HG03378 (cell line): ENCODE data around the gene SEMA5A.
"Not testable (repeated sequence)": the region's sequence is repeated elsewhere in the genome, so short reads cannot be mapped to it uniquely, and the experiment has no call there.

Source experiments
- ATAC-seq: cut with Tn5 transposase; IDR thresholded peaks from one replicate; pipeline ENCODE4 v1.9.1; 2021; ENCODE audit warnings: mild to moderate bottlenecking, moderate library complexity; ENCODE audit not compliant: unreplicated experiment

SEMA5A gene

DNA sequence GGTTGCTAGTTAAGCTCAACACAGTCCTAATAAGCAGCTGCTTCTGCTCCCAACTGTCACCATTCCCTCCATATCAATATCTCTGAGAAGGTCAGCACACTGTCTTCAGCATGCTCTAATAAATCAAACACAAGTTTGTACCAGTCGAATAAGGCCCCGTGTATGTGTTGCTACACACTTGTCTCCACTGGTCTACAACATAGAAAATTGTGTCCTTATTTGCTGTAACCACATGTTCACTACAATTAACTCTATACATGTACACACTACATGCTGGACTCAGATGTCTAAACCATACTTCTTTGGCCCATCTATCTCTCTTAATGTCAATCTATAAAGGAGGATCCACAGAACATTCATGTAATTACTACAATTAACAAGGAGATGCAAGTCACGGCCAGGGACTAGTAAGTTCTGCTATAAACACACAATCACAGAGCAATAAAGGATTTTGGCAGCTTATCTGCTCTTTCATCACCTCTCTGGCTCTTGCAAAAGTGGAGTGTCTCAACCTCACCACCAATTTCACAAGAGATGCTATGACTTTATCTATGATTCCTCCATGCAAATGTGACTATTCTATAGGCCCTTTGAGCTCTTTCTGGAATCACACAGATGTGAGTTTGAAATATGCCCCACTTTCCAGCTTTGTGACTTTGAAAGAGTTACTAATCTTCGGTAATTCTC, 143.9 kb downstream of the SEMA5A start:
- ATAC-seq, result no peak

GRCh38 chr5:9399783-9400182, 146.1 kb downstream of the SEMA5A start:
- ATAC-seq, result not testable (repeated sequence)

DNA sequence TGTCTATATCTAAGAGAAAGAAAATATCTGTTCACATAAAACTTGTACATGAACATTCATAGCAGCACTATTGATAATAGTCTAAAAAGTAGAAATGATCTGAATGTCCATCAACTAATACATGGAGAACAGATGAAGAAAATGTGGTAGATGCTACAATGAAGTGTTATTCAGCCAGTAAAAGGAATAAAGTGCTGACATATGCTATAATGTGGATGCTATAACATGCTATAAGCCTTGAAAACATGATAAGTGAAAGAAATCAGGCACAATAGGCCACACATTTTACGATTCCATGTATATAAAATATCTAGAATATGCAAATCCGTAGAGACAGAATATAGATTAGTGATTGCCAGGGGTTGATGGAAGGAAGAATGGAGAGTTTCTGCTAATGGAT, 146.8 kb downstream of the SEMA5A start:
- no peak for ATAC-seq

- no peak for ATAC-seq
These were observed 147.6 kb downstream of the SEMA5A start for GRCh38 chr5:9398227-9398626.

GRCh38 chr5:9396285-9396770, 149.5 kb downstream of the SEMA5A start:
- ATAC-seq, result no peak

GRCh38 chr5:9395706-9396105, 150.2 kb downstream of the SEMA5A start:
- ATAC-seq, result no peak

DNA sequence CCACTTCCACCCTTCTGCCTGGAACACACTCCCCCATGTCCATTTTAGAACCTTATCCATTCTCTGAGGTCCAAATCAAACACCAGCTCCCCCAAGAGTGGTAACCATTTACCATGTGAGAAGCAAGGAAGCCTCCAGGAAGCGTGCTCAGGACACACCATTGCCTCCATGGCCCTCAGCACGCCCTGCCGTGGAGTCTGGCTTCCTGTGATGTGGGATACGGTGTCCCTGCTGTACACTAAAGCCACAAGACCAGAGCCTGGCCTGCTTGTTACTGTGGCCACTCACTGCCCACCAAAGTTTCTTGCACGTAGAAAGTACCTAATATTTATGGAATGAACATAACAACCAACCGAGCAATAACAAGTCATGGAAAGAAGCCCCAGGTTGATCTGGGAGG, 151.7 kb downstream of the SEMA5A start:
- no peak for ATAC-seq

DNA sequence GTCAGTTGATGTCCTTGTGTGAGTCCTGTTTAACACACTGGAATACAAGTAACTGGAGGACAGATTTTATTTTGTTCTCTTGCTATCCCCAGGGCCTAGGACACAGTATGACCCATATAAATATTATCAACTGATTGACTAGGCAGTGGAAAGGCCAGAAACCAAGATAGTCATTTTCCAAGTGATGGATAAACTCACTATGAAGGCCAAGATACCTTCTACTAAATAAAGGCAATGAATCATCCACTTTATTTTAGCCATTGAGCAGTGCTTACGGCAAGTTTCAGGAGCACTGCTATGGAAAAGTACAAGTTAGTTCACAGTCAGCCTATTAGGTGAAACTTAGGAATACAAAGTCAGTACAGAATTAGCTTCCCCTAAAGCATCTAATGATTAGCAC, 153.2 kb downstream of the SEMA5A start:
- no peak for ATAC-seq

- ATAC-seq, result no peak
These were observed 154.8 kb downstream of the SEMA5A start for GRCh38 chr5:9391080-9391479.

DNA sequence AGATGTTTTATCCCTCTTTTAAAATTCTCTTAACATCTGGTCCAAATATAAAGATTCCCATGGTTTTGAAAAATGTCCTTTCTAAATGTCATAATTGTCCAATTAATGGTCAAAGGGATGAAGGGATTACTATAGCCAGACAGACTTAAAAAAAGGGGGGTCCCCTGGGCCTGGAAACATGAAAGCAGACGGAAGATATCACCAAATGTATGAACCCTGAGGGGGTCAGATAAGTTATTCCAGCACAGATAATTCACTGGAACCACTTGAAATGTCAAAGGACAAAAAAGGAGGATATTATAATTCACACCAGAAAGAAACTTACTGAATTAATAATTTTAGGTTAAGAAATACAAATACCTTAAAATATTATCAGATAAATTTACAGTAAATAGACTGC, 155.8 kb downstream of the SEMA5A start:
- ATAC-seq, result no peak

GRCh38 chr5:9388941-9389674, 156.8 kb downstream of the SEMA5A start:
- no peak for ATAC-seq

GRCh38 chr5:9387879-9388278, 158.0 kb downstream of the SEMA5A start:
- no peak for ATAC-seq

DNA sequence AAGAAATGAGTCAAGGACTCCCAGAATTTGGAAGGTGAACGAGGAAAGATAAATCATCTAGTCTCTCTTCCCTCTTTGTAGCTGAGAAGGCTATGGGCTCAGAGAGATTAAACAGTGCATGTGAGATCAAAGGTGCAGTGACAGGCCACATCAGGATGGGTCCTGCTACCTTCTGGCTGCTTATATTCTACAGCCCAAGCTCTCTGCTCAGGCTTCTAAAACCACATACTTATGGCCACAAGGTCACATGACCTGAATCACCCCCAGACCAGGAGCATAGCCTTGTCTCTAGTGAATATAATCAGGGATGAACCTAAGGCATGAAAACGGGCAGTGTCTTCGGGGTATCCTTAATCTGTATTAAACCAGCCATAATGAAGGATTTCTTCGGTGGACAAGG, 158.9 kb downstream of the SEMA5A start:
- ATAC-seq, result no peak

DNA sequence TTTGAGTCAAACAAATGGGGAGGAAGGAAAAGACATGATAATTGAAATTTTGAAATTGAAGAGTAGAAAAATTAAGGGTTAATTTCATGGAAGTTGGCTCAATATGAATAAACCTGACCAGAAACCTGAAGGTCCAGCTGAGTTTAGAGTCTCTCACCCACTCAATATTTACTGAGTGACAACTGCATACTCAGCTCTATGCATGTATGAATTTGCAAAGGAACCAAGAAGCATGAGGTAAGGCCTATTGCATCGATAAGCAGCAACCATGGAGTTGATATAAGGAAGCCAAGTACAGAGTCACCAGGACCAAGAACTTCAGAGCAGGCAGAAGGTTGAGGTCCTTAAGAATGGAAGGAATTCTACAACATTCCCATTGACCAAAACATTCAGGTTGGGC, 163.4 kb downstream of the SEMA5A start:
- no peak for ATAC-seq

DNA sequence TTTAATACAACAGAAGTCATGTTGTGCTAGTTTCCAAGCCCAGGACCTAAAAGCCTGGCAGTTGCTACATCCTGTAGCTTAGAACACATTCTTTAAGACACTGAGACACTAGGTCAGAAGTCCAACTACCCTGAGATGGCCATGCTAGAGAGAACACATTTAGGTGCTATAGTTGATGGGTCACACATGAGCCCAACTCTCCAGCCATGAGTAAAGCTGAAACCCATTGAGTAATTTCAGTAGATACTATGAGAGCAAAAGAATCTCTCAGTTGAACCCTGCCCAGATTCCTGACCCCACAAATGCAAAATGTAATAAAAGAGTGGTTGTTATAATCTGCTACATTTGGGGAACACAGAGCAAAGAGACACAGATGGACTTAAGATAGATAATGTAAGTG, 164.4 kb downstream of the SEMA5A start:
- peak; percentile 92 for ATAC-seq

GRCh38 chr5:9380109-9380508, 165.8 kb downstream of the SEMA5A start:
- ATAC-seq, result no peak

DNA sequence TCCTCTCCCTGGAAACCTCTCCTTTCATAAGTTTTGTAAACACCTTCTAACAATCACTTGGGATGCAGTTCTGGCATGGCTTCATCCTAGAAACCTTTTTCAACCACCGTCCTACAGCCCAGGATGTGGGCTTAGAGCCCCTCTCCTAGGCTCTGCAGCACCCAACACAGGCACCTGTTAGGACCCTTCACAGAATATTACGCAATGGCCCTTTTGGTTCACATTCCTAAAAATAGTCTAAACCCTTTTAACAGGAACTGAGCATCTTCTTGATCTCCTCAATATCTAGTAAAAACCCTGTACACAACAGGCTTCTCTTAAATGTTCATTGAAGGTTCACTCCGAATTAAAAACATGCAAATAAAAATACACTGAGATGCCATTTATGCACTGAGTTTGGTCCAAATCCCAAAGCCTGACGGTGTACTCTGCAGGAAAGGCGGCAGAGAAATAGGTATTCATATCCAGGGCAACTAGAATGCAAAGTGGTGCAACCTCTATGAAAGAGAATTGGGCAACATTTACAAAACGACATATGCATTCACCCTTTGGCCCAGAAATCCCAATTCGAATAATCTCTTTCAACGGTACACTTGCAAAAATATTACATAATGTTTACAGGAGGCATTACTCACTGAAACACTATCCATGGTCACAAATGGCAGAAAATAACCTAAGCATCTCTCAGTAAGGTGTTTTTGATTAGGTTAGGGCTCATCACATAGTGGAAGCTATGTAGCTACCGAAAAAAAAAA, 169.3 kb downstream of the SEMA5A start:
- ATAC-seq, result no peak

DNA sequence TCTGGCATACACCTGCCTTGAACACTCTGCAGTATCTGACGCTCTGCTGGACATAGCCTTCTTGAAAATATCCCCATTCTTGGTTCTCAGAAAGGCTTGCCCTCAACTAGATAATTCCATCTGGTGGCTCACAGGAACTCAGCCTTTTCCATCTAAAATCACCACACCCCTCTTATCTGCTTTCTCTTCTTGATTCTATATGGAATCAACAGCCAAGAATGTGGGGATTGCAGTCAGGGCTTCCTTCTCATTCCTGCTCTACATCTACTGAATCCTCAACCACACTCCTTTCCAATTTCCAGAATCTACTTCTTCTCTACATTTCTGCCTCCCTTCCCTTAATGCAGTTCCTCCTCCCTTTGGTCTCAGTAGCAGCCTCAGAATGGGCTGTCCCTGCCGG, 170.1 kb downstream of the SEMA5A start:
- no peak for ATAC-seq

DNA sequence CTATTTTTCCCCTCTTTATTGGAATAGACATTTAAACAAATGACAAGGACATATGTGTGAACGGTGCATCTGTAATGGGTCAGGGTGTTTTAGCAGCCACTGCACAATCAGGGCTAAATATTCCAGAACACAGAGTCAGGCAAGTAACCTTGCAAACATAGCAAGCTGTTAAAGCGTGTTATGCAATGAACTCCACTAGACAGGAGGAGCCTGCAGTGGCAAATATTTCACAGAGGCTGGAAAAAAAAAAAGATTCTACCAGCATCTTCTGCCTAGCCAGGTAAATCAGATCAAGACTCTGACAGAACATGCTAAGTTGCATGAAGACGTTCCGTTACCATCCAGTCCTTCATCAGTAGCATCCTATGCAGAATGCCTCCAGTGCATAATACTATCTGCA, 171.8 kb downstream of the SEMA5A start:
- no peak for ATAC-seq

DNA sequence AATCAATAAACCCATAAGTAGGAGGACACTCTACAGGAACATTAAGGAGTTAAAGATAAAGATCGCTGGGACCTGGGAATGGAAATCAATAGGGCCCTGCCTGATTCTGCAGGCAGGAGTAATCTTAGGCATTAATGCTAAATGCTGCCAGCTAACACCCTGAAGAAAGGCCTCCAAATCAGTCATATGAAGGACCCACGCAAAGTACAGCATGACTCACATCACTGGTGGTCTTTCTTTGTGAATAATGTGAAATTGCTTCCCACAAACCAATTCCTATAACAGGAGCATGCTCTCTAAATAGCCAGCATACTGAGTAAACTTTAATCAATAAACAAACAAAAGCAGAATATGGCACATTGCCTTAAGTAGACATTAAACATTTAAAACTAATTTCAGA, 172.3 kb downstream of the SEMA5A start:
- ATAC-seq, result no peak

GRCh38 chr5:9370256-9370655, 175.6 kb downstream of the SEMA5A start:
- no peak for ATAC-seq

DNA sequence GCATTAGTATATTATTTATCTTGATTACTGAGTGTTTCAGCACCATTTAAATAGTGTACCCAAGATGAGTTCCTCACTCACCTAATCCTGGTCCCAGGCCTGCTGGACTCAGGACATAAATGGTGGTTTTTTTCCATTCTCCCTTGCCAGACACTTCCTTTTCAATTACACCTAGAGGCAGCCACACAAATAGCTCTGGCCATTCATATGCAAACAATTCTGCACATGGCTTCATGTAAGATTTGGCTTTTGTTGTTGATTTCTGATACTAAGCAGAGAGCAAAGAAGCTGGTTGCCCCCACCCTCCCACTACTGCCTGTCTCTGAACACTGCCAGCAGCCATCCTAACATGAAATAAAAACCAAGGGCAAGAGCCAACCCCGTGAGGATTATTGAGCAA, 180.4 kb downstream of the SEMA5A start:
- ATAC-seq, result no peak
